GM18498 (cell line): ENCODE results near the gene B3GNT9.

ENCODE experiments used
- ATAC-seq: cut with Tn5 transposase; IDR thresholded peaks from one replicate; pipeline ENCODE4 v1.9.1; 2021; ENCODE audit warnings: mild to moderate bottlenecking, moderate library complexity; ENCODE audit not compliant: unreplicated experiment

B3GNT9 gene

GRCh38 chr16:67186550-67186950 is 35.8 kb upstream of the B3GNT9 start:
- ATAC-seq: no peak

- ATAC-seq: no peak
Measured at GRCh38 chr16:67185651-67186134, 34.9 kb upstream of the B3GNT9 start.

GRCh38 chr16:67184995-67185650 is 34.3 kb upstream of the B3GNT9 start:
- peak; percentile 29 for ATAC-seq

GRCh38 chr16:67184453-67184994 is 33.7 kb upstream of the B3GNT9 start:
- no peak for ATAC-seq

GRCh38 chr16:67183627-67184452 is 33.0 kb upstream of the B3GNT9 start, which contains the start of gene MATCAP1:
TSS of gene MATCAP1 (minus strand) at chr16:67183963. CDS start at chr16:67180610, 3,353 bp downstream.
- ATAC-seq: peak; percentile 91

GRCh38 chr16:67183284-67183626 is 32.5 kb upstream of the B3GNT9 start:
- ATAC-seq: no peak

- no peak for ATAC-seq
Measured at GRCh38 chr16:67182288-67182687, 31.5 kb upstream of the B3GNT9 start.

- no peak for ATAC-seq
Measured at GRCh38 chr16:67181346-67181745, 30.5 kb upstream of the B3GNT9 start.

- no peak for ATAC-seq
Measured at GRCh38 chr16:67180166-67180565, 29.4 kb upstream of the B3GNT9 start.

GRCh38 chr16:67179421-67180080 is 28.8 kb upstream of the B3GNT9 start:
- no peak for ATAC-seq

- ATAC-seq: no peak
Measured at GRCh38 chr16:67177743-67178699, 27.2 kb upstream of the B3GNT9 start.

GRCh38 chr16:67176662-67177061 is 25.9 kb upstream of the B3GNT9 start:
- no peak for ATAC-seq

GRCh38 chr16:67174706-67175231 is 24.0 kb upstream of the B3GNT9 start:
- no peak for ATAC-seq

- peak; percentile 57 for ATAC-seq
Measured at GRCh38 chr16:67173808-67174705, 23.3 kb upstream of the B3GNT9 start.

- no peak for ATAC-seq
Measured at GRCh38 chr16:67173323-67173722, 22.5 kb upstream of the B3GNT9 start.

- ATAC-seq: no peak
Measured at GRCh38 chr16:67170949-67171649, 20.3 kb upstream of the B3GNT9 start.

GRCh38 chr16:67170168-67170948 is 19.6 kb upstream of the B3GNT9 start, which contains the start of gene NOL3:
TSS of gene NOL3 (plus strand) at chr16:67170538.
- ATAC-seq: peak; percentile 33
